Suppressor macrophage treated with lipopolysaccharide for 4 hours (primary cell): ENCODE data around the gene DFFB.
"Not testable (repeated sequence)": the region's sequence is repeated elsewhere in the genome, so short reads cannot be mapped to it uniquely, and the experiment has no call there.

ENCODE experiments used
- DNase-seq: peaks from one replicate; pipeline ENCODE4 v3.0.0-alpha.2; 2020

The DFFB gene

DNA sequence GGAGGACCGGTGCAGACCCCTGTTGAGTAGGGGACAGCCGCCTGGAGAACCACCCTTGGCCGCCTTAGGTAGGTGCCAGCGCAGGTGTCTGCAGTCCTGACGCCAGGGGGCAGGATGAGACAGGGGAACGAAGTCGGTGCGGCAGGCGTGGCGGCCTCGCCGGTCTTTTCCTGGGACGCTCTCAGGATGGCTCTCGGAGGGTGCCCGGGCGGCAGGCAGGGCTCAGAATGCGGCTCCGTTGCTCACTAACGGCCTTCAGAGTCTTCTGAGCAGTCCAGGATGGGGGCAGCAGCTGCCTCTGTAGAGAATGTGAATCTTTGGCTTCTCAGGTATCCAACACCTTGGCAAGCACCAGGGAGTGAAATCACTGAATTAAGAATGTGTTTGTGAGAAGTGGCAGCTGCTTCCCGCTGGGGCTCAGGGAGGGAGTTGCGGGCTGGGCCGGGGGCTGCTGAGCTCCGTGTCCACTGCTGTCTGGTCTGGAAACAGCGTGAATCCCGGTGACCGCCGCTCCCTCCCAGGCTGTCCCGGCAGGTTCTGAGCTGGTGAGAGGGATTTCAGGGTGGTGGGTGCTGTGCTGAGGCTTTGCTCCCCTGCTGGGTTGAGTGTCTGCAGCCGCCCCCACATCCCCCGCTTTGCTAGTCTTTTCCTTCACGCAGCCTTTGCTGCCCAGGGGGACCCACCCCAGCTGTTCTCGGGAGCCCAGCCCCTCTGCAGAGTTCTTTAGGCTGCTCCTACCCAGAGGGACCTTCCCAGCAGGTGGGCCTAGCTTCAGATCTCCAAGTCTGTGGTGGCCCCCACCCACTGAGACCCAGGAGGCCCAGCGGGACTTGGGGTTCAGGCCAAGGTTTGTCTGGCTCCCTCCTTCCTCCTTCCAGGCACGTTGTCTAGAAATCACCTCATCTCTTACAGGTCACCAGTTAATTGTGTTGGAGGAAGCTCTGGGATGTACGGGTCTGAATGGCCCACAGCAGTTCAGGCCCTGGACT, 53.9 kb downstream of the DFFB start:
- DNase-seq: peak; percentile 51

- no peak for DNase-seq
Observed at GRCh38 chr1:3911981-3912808, 54.9 kb downstream of the DFFB start.

DNA sequence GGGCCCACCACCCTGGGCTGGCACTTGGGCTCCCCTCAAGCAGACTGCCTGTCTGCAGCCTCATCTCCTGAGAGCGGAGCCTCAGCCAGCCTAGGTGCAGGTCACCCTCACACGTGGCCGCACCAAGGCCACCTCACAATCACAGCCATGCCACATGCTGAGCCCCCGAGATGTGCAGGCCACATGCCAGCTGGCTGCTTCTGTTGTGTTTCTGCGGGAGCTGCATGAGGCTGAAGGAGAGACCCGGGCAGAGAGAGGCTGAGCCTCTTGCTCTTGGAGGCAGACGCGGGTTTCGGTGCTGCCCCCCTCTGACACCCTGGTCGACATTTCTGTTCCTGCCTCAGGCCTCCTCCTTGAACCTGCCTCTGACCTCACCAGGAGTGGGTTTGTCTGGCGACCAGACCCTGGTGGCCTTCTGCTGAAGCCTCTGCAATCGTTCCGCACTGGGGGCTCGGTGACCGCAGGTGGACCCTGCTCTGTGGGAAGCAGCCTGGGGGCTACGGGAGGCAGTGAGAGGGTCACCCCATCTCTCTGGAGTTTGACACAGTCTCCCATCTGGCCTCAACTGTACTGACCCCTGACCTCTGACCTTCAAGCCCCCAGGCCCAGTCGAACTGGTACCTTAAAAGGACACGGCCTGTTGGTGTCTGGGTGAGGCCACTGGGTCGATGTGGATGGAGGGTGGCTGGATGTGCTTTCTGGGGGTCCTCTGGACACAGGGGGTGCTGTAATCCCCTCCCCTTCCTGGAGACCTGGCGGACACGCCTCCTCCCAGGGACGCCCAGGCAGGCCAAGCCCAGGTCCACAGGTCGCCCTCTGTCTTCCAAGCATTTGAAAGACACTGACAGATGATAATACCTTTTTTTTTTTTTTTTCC, 55.8 kb downstream of the DFFB start:
- no peak for DNase-seq

GRCh38 chr1:3914331-3914851, 57.1 kb downstream of the DFFB start:
- no peak for DNase-seq

DNA sequence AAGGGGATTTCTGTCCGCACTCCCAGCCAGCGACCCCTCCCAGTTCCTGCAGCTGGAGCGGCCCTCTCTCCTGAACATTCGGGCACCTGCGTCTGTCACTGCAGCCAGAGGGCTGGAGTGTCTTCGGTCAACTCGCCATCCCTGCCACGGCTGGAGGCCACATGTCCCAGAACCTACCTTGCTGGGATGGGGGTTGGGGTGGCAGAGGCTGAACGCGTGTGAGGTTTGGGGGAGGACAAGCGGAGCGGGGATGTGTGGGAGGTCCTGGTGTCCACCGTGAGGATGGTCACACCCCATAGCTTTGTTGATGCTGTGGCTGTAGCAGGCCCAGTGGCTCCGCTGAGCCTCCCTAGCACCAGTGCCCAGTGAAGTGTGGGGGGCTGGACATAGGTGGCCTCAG, 57.6 kb downstream of the DFFB start:
- no peak for DNase-seq

DNA sequence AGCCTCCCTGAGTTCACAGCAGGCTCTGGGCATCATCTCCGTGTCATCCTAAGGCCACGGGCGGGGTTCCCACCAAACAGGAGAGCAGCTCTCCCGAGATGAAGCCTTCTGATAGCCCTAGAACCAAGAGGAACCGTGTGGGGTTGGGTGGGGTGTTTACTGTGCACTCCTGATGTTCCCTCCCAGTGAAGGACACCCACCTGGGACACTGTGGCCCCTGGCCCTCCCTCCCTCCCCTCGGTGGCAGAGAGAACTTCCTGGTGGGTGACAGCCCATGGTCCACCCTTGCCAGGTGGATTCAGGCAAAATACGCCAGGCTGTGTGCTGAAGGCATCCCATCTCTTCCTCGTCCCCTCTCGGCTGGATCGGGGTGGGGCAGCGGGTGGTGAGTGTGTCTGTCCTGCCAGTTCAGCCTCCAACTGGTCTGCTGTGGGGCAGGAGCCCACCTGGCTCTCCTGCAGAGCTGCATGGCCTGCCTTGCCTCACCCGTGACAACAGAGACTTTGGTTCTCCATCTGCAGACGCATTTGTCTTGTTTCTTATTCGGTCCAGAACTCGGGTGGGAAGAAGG, 58.4 kb downstream of the DFFB start:
- DNase-seq: no peak

DNA sequence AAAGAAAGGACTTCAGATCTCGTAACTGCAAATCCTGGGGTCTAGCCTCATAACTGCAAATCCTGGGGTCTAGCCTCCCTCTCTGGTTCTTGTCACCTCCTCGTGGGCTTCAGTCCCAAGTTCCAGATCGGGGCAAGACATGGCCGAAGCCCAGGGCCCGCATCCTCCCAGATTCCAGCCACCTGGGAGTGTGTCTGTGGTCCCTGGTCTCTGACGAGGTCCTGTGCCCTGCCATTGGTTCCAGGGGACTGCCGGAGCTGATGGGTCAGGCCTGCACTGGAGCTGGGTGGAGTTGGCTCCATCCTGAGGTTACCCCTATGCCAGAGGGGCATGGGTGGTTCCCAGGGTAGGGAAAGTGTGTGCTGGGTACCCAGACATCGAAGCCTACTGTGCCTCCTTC, 60.5 kb downstream of the DFFB start:
- no peak for DNase-seq

- not testable (repeated sequence) for DNase-seq
Observed at GRCh38 chr1:3918359-3918758, 61.1 kb downstream of the DFFB start.

- no peak for DNase-seq
Observed at GRCh38 chr1:3918966-3919611, 61.8 kb downstream of the DFFB start.

DNA sequence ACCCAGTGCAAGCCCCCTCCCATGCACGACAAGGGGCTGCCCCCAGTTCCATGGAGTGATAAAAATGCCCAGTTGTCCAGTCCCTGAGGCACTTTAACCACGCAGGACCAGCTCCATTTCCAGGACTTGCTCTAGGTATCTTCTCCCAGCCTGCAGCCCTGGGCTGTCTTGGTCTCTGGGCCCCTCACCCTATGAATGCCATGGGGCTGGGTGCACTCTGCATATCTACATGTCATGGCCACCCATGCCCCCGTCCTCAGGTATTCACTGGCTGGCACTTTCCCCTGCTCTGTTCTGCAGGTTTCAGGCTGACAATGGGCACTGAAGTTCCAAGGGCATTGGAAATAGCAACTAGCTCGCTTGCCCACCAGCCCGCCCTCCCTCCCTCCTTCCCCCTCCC, 62.4 kb downstream of the DFFB start:
- no peak for DNase-seq

DNA sequence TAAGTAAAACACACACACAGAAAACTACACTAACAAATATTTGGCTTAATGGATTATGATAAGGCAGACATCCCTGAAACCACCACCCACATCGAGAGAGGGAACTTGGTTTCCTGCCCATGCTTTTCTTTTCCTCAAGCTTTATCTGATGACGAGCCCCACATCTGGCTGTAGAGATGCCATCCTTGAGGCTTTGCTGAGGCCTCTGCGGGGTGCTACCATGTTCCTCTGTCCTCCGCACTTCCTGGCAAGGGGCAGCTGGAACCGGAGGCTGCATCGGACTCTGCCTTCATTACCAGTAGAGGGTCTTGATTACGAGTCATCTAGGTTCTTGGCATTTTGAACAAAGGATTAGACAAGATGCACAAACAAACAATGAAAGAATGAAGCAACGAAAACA, 64.5 kb downstream of the DFFB start:
- DNase-seq: no peak

GRCh38 chr1:3922201-3922725, 65.0 kb downstream of the DFFB start:
- no peak for DNase-seq

GRCh38 chr1:3922851-3923250, 65.6 kb downstream of the DFFB start:
- DNase-seq: no peak

GRCh38 chr1:3923378-3924185, 66.3 kb downstream of the DFFB start:
- DNase-seq: no peak

- no peak for DNase-seq
Observed at GRCh38 chr1:3924186-3924824, 67.0 kb downstream of the DFFB start.

- no peak for DNase-seq
Observed at GRCh38 chr1:3924825-3925220, 67.5 kb downstream of the DFFB start.

DNA sequence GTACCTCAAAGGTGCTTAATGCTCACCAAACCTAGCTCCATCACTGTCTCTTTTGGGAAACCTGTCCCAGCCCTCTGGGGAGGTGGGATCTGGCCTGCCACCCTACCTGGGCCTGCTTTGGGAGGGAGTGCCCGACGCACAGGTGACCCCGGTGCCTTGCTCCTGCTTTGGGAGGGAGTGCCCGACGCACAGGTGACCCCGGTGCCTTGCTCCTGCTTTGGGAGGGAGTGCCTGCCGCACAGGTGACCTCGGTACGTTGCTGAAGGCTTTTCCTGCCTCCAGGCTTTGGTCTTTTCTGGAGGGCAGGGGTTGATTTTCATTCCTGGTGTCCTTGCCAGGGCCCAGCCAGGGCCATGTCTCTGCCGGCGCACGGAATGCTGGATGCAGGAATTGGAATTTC, 68.0 kb downstream of the DFFB start:
- no peak for DNase-seq

- no peak for DNase-seq
Observed at GRCh38 chr1:3925762-3926161, 68.5 kb downstream of the DFFB start.

DNA sequence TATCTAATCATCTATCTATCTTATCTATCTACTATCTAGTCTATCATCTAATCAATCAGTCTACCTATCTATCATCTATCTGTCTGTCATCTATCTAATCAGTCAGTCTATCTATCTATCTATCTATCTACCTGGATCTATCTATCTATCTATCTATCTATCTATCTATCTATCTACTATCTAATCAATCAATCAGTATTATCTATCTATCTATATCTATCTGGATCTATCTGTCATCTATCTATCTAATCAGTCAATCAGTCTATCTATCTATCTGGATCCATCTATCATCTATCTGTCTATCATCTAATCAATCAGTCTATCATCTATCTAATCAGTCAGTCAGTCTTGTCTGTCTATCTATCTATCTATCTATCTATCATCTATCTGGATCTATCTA, 69.7 kb downstream of the DFFB start:
- no peak for DNase-seq

DNA sequence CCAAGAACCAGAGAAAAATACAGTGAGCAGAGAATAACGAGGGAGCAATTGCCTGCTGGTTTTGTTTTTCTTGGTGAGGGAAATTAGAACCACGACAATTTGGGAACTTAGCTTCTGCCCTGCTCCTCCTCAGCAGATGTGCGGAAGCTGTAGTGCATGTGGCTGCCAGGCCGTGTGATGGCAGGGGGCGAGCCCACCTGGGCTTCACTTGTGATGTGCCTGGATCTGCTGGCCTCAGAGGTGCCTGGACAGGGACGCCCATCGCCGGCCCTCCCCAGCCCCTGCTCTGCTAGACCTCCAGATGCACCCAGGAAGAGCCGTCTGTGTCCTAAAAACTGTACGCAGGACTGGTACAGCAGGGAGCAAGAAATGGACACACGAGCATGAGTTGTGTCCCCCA, 71.3 kb downstream of the DFFB start:
- DNase-seq: no peak
